B cell (primary cell): ENCODE results near the gene SIX5. TPM values are rescaled to one million over a fixed set of nuclear protein-coding genes. Genes with fewer than 3 reads are reported as not detected.
"Not testable (repeated sequence)": the region's sequence is repeated elsewhere in the genome, so short reads cannot be mapped to it uniquely, and the experiment has no call there.

Source experiments
- ATAC-seq: fragments of 200-7000 bp; cut with Tn5 transposase; one replicate; pipeline ENCODE4 v1.10.0; 2021; ENCODE audit warnings: low read depth, mild to moderate bottlenecking, moderate number of reproducible peaks, moderate library complexity
- CTCF ChIA-PET: fragments of 350-600 bp; sonication (Branson Sonifier 250); formaldehyde crosslinking; loops from one replicate; lab custom pipeline; 2021; ENCODE audit warnings: antibody characterized with exemption, inconsistent platforms; lab: Charles Lee
- POLR2A ChIA-PET: fragments of 350-600 bp; sonication (Branson Sonifier 250); formaldehyde crosslinking; loops from one replicate; lab custom pipeline; 2021; ENCODE audit warnings: antibody characterized with exemption; lab: Charles Lee
- DNase-seq: peaks from one replicate; pipeline ENCODE4 v3.0.0; 2013
- H2AFZ ChIP-seq: 2 replicates; pipeline ENCODE4 v1.6.1; 2012; ENCODE audit warnings: mild to moderate bottlenecking, low read depth, low read length; ENCODE audit not compliant: insufficient read depth, poor library complexity, severe bottlenecking
- H3K27ac ChIP-seq, 2 donors: 1 replicate in 1 of 2; 2 replicates in 1 of 2; pipeline ENCODE4 v1.5.1; 2012 to 2013; ENCODE audit warnings: low read length in 2 of 2, mild to moderate bottlenecking in 2 of 2, moderate library complexity in 1 of 2
- H3K27me3 ChIP-seq, 4 experiments: fragments of 200-600 bp in 1 of 4; sonication (generic) in 1 of 4; replicated peaks in 1 of 4; 1 replicate in 2 of 4; 2 replicates in 2 of 4; pipeline versions ENCODE4 v1.6.1 to v1.7.0; 2013 to 2016; ENCODE audit warnings: low read length in 3 of 4, mild to moderate bottlenecking in 2 of 4, mixed read lengths in 1 of 4, moderate library complexity in 1 of 4; ENCODE audit not compliant: insufficient read depth in 4 of 4, control insufficient read depth in 3 of 4; ENCODE audit errors: control extremely low read depth in 1 of 4
- H3K36me3 ChIP-seq, 2 experiments: replicated peaks in 1 of 2; 1 replicate in 1 of 2; 2 replicates in 1 of 2; pipeline versions ENCODE4 v1.6.1 to v1.7.1; 2013; ENCODE audit warnings: low read length in 1 of 2; ENCODE audit not compliant: insufficient read depth in 2 of 2, control insufficient read depth in 1 of 2; ENCODE audit errors: control extremely low read depth in 1 of 2, extremely low read depth in 1 of 2
- H3K4me1 ChIP-seq, 2 donors: fragments of 200-600 bp in 1 of 2; sonication (generic) in 1 of 2; 1 replicate in 1 of 2; 2 replicates in 1 of 2; pipeline versions ENCODE4 v1.5.1 to v1.6.1; 2013 to 2017; ENCODE audit warnings: low read length in 2 of 2; ENCODE audit not compliant: control insufficient read depth in 2 of 2, insufficient read depth in 2 of 2
- H3K4me2 ChIP-seq: replicated peaks from 2 replicates; pipeline ENCODE3; 2012; ENCODE audit warnings: mild to moderate bottlenecking, low read depth, low read length; ENCODE audit not compliant: poor library complexity, severe bottlenecking
- H3K4me3 ChIP-seq, 5 experiments: fragments of 200-600 bp in 1 of 5; sonication (generic) in 1 of 5; 1 replicate in 3 of 5; 2 replicates in 2 of 5; pipeline versions ENCODE4 v1.5.1 to v1.7.0; 2011 to 2016; ENCODE audit warnings: low read length in 4 of 5, mild to moderate bottlenecking in 4 of 5, low read depth in 2 of 5, control low read depth in 1 of 5, moderate library complexity in 1 of 5; ENCODE audit not compliant: insufficient read depth in 1 of 5; ENCODE audit errors: control extremely low read depth in 1 of 5, extremely low read depth in 1 of 5
- H3K79me2 ChIP-seq: fragments of 200-600 bp; sonication (generic); one replicate; pipeline ENCODE4 v1.6.0; 2016; ENCODE audit warnings: low read length; ENCODE audit not compliant: control insufficient read depth, insufficient read depth
- H3K9ac ChIP-seq: fragments of 200-600 bp; sonication (generic); 2 replicates; pipeline ENCODE4 v1.6.1; 2017; ENCODE audit warnings: mild to moderate bottlenecking, low read length, moderate library complexity
- H3K9me3 ChIP-seq, 3 donors: one replicate each; pipeline versions ENCODE4 v1.6.1 to v1.7.1; 2013; ENCODE audit warnings: low read length in 2 of 3; ENCODE audit not compliant: control insufficient read depth in 2 of 3, insufficient read depth in 1 of 3; ENCODE audit errors: control extremely low read depth in 1 of 3
- H4K20me1 ChIP-seq: 2 replicates; pipeline ENCODE4 v1.6.0; 2012; ENCODE audit warnings: mild to moderate bottlenecking, low read length; ENCODE audit not compliant: insufficient read depth, control insufficient read depth, poor library complexity, severe bottlenecking
- H3K27ac Mint-ChIP-seq: one replicate; pipeline ENCODE4 v1.8.0; 2021; ENCODE audit warnings: mixed read lengths
- H3K27me3 Mint-ChIP-seq: one replicate; pipeline ENCODE4 v1.8.0; 2021; ENCODE audit warnings: mixed read lengths
- H3K4me1 Mint-ChIP-seq: one replicate; pipeline ENCODE4 v1.8.0; 2021; ENCODE audit warnings: mixed read lengths
- H3K4me3 Mint-ChIP-seq: one replicate; pipeline ENCODE4 v1.8.0; 2021; ENCODE audit warnings: mixed read lengths
- H3K9me3 Mint-ChIP-seq: one replicate; pipeline ENCODE4 v1.8.0; 2022; ENCODE audit warnings: mixed read lengths; ENCODE audit not compliant: insufficient read depth
- EZH2 ChIP-seq: IDR thresholded peaks from 2 replicates; pipeline ENCODE4 v1.6.1; 2012; ENCODE audit warnings: borderline replicate concordance, low read depth, mild to moderate bottlenecking, moderate library complexity, low read length; ENCODE audit not compliant: insufficient read depth, poor library complexity, severe bottlenecking
- WGBS: methylation state at CpG from one replicate; pipeline ENCODE4 v1.1.5; 2013; ENCODE audit warnings: missing lambda C conversion rate; ENCODE audit not compliant: insufficient coverage; 5-methylcytosine and 5-hydroxymethylcytosine counted together
- intact Hi-C: fragments of 100-400 bp; cut with micrococcal nuclease; formaldehyde crosslinking; loops from one replicate; pipeline ENCODE4 v1.10.0; 2022
- polyA plus RNA-seq: library from polyadenylated mRNA; depleted of rRNA; stranded (reverse); fragments of >200 nt; gene quantifications from 2 replicates; pipeline ENCODE4 v1.2.3, GENCODE V29; 2012
- total RNA-seq, 2 donors: library from RNA; stranded (reverse); fragments of 120-200 nt in 1 of 2; gene quantifications; 1 replicate in 1 of 2; 2 replicates in 1 of 2; pipeline versions ENCODE4 v1.2.3 to v1.2.4, GENCODE V29; 2013 to 2022
- TF ChIP-seq, protein P1 (sequence below): fragments of 200-600 bp; IDR thresholded peaks from one replicate; pipeline ENCODE4 v1.8.0; 2022; ENCODE audit warnings: antibody characterized with exemption, mild to moderate bottlenecking

The SIX5 gene
- total and polyA plus RNA-seq, 2 donors (not counting 1 experiment from before 2014, with no cell fraction given), result 1.4 to 2.1 TPM

DNA sequence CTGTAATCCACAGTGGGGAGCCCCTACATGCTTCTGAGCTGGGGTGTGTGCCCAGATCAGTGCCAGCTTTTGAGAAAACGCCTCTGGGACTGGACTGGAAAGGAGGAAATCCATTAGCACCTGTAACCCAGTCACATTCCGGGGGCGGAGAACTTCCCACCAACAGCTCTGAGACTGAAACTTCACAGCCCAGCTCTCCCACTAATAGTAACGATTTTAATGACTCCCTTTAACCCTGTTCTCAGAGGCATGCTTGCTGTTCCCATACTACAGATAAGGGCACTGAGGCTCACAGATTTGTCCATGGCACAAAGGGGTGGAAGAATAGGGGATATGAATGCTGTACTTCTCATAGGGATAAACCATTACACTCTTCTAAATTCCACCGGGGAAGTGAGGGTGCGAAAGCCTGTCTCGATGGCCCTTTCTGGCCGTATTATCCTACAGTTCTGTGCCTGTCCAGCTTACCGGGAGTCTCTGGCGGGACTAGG, 39.2 kb downstream of the SIX5 start:
- 22% methylated on average over 9 of the region's 10 CpGs for WGBS
- H3K27ac Mint-ChIP-seq, result peak overlapping the region; percentile 94
- CTCF ChIA-PET, result interaction anchor here (0.6 to 2.2 kb wide), 8 partner anchors 12 to 173 kb away, joined by 3 to 10 read pairs (median 3); partner anchors contain the start of gene SIX5

DNA sequence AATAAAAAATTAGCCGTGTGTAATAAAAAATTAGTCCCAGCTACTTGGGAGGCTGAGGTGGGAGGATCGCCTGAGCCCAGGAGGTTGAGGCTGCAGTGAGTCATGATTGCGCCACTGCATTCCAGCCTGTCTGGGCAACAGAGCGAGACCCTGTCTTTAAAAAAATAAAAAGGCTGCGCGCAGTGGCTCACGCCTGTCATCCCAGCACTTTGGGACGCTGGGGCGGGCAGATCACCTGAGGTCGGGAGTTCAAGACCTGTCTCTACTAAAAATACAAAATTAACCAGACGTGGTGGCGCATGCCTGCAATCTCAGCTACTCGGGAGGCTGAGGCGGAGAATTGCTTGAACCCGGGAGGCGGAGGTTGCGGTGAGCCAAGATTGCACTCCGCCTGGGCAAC, 40.4 kb downstream of the SIX5 start:
- H3K9me3 ChIP-seq, H3K27me3 Mint-ChIP-seq, intact Hi-C loops, H2AFZ ChIP-seq, H3K27ac ChIP-seq, H3K36me3 ChIP-seq, H3K27me3 ChIP-seq, H3K9me3 Mint-ChIP-seq, H3K4me3 Mint-ChIP-seq, DNase-seq, H3K4me3 ChIP-seq, H3K4me2 ChIP-seq, H3K9ac ChIP-seq, H3K27ac Mint-ChIP-seq, ATAC-seq, CTCF ChIA-PET: not testable (repeated sequence)
- peaks cover 11 to 25% of the 10 kb centered on the region in 2 donors for H3K4me1 ChIP-seq
- H3K4me1 Mint-ChIP-seq, result peaks cover 28% of the 10 kb centered on the region
- peaks cover 74% of the 10 kb centered on the region for H3K79me2 ChIP-seq
- peaks cover 42% of the 10 kb centered on the region for H4K20me1 ChIP-seq
- WGBS, result 98% methylated on average over 18 of the region's 18 CpGs
- POLR2A ChIA-PET, result interaction anchor here (0.7 kb wide), 1 partner anchor 14 kb away, joined by 3 read pairs; no protein-coding TSS in a partner anchor

More for the DNA sequence above, 39.2 kb downstream of the SIX5 start:
- peaks cover 36% of the 10 kb centered on the region for H4K20me1 ChIP-seq
- intact Hi-C loops, result loop anchor here (1.0 to 2.0 kb wide), 6 partner anchors 13 to 323 kb away; partner anchors contain the start of genes DMWD, POLR1G, QPCTL and SIX5
- peak overlapping the region; percentile 81 for H2AFZ ChIP-seq
- H3K36me3 ChIP-seq, result peaks cover 1 to 3% of the 10 kb centered on the region in 2 experiments
- H3K4me1 ChIP-seq, result peaks cover 11 to 25% of the 10 kb centered on the region in 2 donors
- H3K27ac ChIP-seq, result peak overlapping the region; percentile 54 to 94
- peak overlapping the region; percentile 68 to 98 (median 87) for H3K4me3 ChIP-seq
- H3K27me3 ChIP-seq, result no peaks in the 10 kb centered on the region
- ATAC-seq (no peak), DNase-seq (peak; percentile 27)
- Mint-ChIP-seq H3K4me3 (peak overlapping the region; percentile 94), H3K27me3 (no peaks in the 10 kb centered on the region), H3K4me1 (peaks cover 28% of the 10 kb centered on the region), H3K9me3 (no peaks in the 10 kb centered on the region)
- POLR2A ChIA-PET, result interaction anchor here (0.5 to 2.4 kb wide), 7 partner anchors 12 to 1131 kb away, joined by 3 to 25 read pairs (median 4); partner anchors contain the start of genes ARHGAP35, QPCTL, SIX5 and SNRPD2
- TF ChIP-seq, protein P1, sequence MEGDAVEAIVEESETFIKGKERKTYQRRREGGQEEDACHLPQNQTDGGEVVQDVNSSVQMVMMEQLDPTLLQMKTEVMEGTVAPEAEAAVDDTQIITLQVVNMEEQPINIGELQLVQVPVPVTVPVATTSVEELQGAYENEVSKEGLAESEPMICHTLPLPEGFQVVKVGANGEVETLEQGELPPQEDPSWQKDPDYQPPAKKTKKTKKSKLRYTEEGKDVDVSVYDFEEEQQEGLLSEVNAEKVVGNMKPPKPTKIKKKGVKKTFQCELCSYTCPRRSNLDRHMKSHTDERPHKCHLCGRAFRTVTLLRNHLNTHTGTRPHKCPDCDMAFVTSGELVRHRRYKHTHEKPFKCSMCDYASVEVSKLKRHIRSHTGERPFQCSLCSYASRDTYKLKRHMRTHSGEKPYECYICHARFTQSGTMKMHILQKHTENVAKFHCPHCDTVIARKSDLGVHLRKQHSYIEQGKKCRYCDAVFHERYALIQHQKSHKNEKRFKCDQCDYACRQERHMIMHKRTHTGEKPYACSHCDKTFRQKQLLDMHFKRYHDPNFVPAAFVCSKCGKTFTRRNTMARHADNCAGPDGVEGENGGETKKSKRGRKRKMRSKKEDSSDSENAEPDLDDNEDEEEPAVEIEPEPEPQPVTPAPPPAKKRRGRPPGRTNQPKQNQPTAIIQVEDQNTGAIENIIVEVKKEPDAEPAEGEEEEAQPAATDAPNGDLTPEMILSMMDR, result no peak
- TF ChIP-seq EZH2, result no peak
- H3K4me2 ChIP-seq, result peak overlapping the region; percentile 90
- H3K9ac ChIP-seq, result peak overlapping the region; percentile 92
- H3K9me3 ChIP-seq, result peaks cover 0 to 6% (median 0%) of the 10 kb centered on the region in 3 donors
- H3K79me2 ChIP-seq, result peaks cover 63% of the 10 kb centered on the region

DNA sequence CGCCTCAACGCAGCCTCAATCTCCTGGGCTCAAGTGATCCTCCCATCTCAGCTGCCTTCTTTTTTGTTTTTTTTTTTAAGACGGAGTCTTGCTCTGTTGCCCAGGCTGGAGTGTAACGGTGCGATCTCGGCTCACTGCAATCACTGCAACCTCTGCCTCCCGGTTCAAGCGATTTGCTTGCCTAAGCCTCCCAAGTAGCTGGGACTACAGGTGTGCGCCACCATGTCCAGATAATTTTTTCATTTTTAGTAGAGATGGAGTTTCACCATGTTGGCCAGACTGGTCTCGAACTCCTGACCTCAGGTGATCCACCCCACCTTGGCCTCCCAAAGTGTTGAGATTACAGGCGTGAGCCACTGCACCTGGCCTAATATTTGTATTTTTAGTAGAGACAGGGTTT, 49.0 kb downstream of the SIX5 start:
- POLR2A ChIA-PET, H3K27me3 Mint-ChIP-seq, H3K9me3 ChIP-seq, H2AFZ ChIP-seq, DNase-seq, H3K9me3 Mint-ChIP-seq, H3K4me3 Mint-ChIP-seq, H3K4me3 ChIP-seq, intact Hi-C loops, ATAC-seq, H3K27ac ChIP-seq, H3K9ac ChIP-seq, H3K27me3 ChIP-seq, H3K27ac Mint-ChIP-seq, H3K4me2 ChIP-seq: not testable (repeated sequence)
- H3K4me1 ChIP-seq, result peaks cover 18 to 24% of the 10 kb centered on the region in 2 donors
- peaks cover 86% of the 10 kb centered on the region for H3K79me2 ChIP-seq
- peaks cover 30% of the 10 kb centered on the region for H3K4me1 Mint-ChIP-seq
- peaks cover 20% of the 10 kb centered on the region for H4K20me1 ChIP-seq
- CTCF ChIA-PET, result interaction anchor here (1.2 kb wide), 1 partner anchor 39 kb away, joined by 3 read pairs; no protein-coding TSS in a partner anchor
- peaks cover 2 to 13% of the 10 kb centered on the region in 2 experiments for H3K36me3 ChIP-seq
- WGBS, result 98% methylated on average over 7 of the region's 11 CpGs
